Natural killer cell (primary cell): Measurements from ENCODE around the gene GUCY1A2. TPM values are rescaled to one million over a fixed set of nuclear protein-coding genes. Genes with fewer than 3 reads are reported as not detected.
"Not testable (repeated sequence)": the region's sequence is repeated elsewhere in the genome, so short reads cannot be mapped to it uniquely, and the experiment has no call there.

Experiments
- ATAC-seq, 3 donors: fragments of 150-1000 bp in 2 of 3; fragments of 200-7000 bp in 1 of 3; cut with Tn5 transposase; 1 replicate in 1 of 3; 2 replicates in 2 of 3; pipeline ENCODE4 v1.10.0; 2021; ENCODE audit warnings: mild to moderate bottlenecking in 2 of 3, moderate library complexity in 2 of 3
- DNase-seq, 2 donors: peaks; one replicate each; pipeline versions ENCODE4 v3.0.0 to v3.0.0-alpha.2; 2013 to 2021; ENCODE audit warnings: mixed read lengths in 1 of 2
- H3K27ac ChIP-seq: one replicate; pipeline ENCODE4 v1.5.1; 2013; ENCODE audit warnings: mild to moderate bottlenecking, low read length
- H3K27me3 ChIP-seq: one replicate; pipeline ENCODE4 v1.6.1; 2013; ENCODE audit warnings: low read length; ENCODE audit not compliant: control insufficient read depth, insufficient read depth
- H3K36me3 ChIP-seq: one replicate; pipeline ENCODE4 v1.6.1; 2013; ENCODE audit warnings: low read length; ENCODE audit not compliant: control insufficient read depth, insufficient read depth
- H3K4me1 ChIP-seq: one replicate; pipeline ENCODE4 v1.6.1; 2013; ENCODE audit warnings: low read length; ENCODE audit not compliant: control insufficient read depth, insufficient read depth
- H3K4me3 ChIP-seq: one replicate; pipeline ENCODE4 v1.5.1; 2013; ENCODE audit warnings: low read length
- H3K9me3 ChIP-seq: one replicate; pipeline ENCODE4 v1.6.1; 2013; ENCODE audit warnings: low read length; ENCODE audit not compliant: control insufficient read depth, insufficient read depth
- H3K27ac Mint-ChIP-seq, 2 donors: one replicate each; pipeline ENCODE4 v1.8.0; 2022; ENCODE audit warnings: mild to moderate bottlenecking in 2 of 2, mixed read lengths in 2 of 2, moderate library complexity in 1 of 2
- H3K27me3 Mint-ChIP-seq, 2 donors: one replicate each; pipeline ENCODE4 v1.8.0; 2022; ENCODE audit warnings: low read depth in 2 of 2, mixed read lengths in 2 of 2
- H3K36me3 Mint-ChIP-seq: one replicate; pipeline ENCODE4 v1.8.0; 2022; ENCODE audit warnings: mixed read lengths
- H3K4me1 Mint-ChIP-seq, 2 donors: one replicate each; pipeline ENCODE4 v1.8.0; 2022; ENCODE audit warnings: mixed read lengths in 2 of 2
- H3K4me3 Mint-ChIP-seq: one replicate; pipeline ENCODE4 v1.8.0; 2022; ENCODE audit warnings: mild to moderate bottlenecking, moderate library complexity, mixed read lengths
- H3K9me3 Mint-ChIP-seq, 2 donors: one replicate each; pipeline ENCODE4 v1.8.0; 2022; ENCODE audit warnings: mixed read lengths in 2 of 2
- WGBS: methylation state at CpG from one replicate; pipeline ENCODE4 v1.1.7; 2013; ENCODE audit warnings: missing lambda C conversion rate; ENCODE audit not compliant: insufficient coverage; 5-methylcytosine and 5-hydroxymethylcytosine counted together
- intact Hi-C: fragments of 100-400 bp; cut with micrococcal nuclease; formaldehyde crosslinking; loops from one replicate; pipeline ENCODE4 v1.14.2; 2022
- total RNA-seq, 4 donors: library from RNA; stranded (reverse); fragments of 120-200 nt in 1 of 4; gene quantifications; one replicate each; pipeline versions ENCODE4 v1.2.3 to v1.2.4, GENCODE V29; 2013 to 2022
- TF ChIP-seq, protein P1 (sequence below): fragments of 200-600 bp; IDR thresholded peaks from one replicate; pipeline ENCODE4 v1.8.0; 2022; ENCODE audit warnings: antibody characterized with exemption

GUCY1A2 gene
- total RNA-seq, 3 donors from 2014 or later (not counting 1 experiment from before 2014, with no cell fraction given): 0.15 TPM; not detected in 2

DNA sequence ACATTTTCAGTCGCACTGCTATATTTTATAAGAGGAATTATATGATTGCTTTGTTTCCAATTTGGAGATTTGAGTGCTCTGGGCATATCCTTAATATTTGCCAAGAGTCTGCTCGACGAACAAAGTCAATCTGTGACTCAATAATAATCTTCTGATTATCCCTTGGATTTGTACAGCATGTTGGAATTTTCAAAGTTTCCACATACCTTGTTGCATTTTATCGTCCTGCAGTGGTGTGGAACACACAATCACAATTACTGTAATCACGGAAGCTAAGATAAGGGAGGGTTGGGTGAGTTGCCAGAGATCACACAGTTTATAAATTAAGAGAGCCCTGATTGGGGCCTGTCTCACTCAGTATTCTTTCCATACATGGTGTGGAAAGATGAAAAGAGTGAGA lies 189.3 kb downstream of the GUCY1A2 start:
- H3K27ac ChIP-seq: no peak overlapping the region
- no peaks in the 10 kb centered on the region for H3K27me3 ChIP-seq
- Mint-ChIP-seq H3K4me3 (no peak overlapping the region), H3K4me1 (no peaks in the 10 kb centered on the region), H3K27ac (no peak overlapping the region), H3K36me3 (peaks cover 6% of the 10 kb centered on the region), H3K27me3 (no peaks in the 10 kb centered on the region), H3K9me3 (peaks cover 15 to 21% of the 10 kb centered on the region in 2 donors)
- WGBS: 95% methylated on average over 4 of the region's 5 CpGs
- H3K4me1 ChIP-seq: no peaks in the 10 kb centered on the region
- no peak for ATAC-seq
- no peaks in the 10 kb centered on the region for H3K36me3 ChIP-seq
- intact Hi-C loops: no loop called here
- no peaks in the 10 kb centered on the region for H3K9me3 ChIP-seq
- H3K4me3 ChIP-seq: no peak overlapping the region
- TF ChIP-seq, protein P1, sequence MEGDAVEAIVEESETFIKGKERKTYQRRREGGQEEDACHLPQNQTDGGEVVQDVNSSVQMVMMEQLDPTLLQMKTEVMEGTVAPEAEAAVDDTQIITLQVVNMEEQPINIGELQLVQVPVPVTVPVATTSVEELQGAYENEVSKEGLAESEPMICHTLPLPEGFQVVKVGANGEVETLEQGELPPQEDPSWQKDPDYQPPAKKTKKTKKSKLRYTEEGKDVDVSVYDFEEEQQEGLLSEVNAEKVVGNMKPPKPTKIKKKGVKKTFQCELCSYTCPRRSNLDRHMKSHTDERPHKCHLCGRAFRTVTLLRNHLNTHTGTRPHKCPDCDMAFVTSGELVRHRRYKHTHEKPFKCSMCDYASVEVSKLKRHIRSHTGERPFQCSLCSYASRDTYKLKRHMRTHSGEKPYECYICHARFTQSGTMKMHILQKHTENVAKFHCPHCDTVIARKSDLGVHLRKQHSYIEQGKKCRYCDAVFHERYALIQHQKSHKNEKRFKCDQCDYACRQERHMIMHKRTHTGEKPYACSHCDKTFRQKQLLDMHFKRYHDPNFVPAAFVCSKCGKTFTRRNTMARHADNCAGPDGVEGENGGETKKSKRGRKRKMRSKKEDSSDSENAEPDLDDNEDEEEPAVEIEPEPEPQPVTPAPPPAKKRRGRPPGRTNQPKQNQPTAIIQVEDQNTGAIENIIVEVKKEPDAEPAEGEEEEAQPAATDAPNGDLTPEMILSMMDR: no peak
- no peak for DNase-seq

DNA sequence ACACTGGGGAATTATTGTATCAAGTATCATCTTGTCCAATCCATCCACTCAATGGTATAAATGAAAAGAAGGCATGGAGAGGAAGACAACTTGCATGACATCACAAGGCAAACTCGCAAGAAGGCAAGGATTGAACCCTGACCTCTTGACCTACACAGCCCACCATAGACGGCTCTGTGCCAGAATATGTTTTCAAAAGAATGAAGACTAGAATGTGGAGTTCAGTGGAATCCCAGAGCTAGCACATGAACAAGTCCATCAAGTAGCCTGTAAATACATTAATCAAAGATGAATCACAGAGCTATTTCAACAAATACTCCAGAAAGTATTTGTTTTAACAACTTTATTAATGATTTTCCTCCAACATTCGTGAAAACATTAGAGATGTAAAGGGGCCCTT lies 189.7 kb downstream of the GUCY1A2 start:
- Mint-ChIP-seq H3K9me3 (peaks cover 16 to 21% of the 10 kb centered on the region in 2 donors), H3K27me3 (no peaks in the 10 kb centered on the region), H3K4me3 (no peak overlapping the region), H3K27ac (no peak overlapping the region), H3K4me1 (no peaks in the 10 kb centered on the region), H3K36me3 (peaks cover 9% of the 10 kb centered on the region)
- 90% methylated on average over 2 of the region's 3 CpGs for WGBS
- H3K27me3 ChIP-seq: no peaks in the 10 kb centered on the region
- TF ChIP-seq, protein P1: no peak
- H3K4me1 ChIP-seq: no peaks in the 10 kb centered on the region
- ATAC-seq: no peak
- no peak overlapping the region for H3K27ac ChIP-seq
- no peak overlapping the region for H3K4me3 ChIP-seq
- no peak for DNase-seq
- no peaks in the 10 kb centered on the region for H3K36me3 ChIP-seq
- H3K9me3 ChIP-seq: no peaks in the 10 kb centered on the region
- intact Hi-C loops: no loop called here

DNA sequence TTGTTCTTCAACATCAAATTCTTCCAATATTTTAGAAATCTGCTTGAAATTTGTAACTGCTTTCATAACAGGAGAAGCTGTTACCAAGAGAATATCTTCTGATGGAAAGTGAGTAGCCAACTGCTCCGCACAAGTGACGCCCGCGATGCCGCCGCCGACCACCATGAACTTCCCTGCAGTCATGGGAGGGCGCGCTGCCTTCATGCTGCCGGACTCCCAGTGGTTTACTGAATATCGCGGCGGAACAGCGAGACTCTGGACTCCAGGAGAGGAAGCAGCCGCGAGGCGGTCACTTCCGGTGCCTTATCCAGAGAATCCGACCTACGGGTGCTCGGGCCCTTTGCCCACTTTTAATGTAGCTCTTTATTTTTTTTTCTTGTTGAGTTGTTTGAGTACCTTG lies 190.6 kb downstream of the GUCY1A2 start:
- Histone ChIP-seq H3K4me3 (no peak overlapping the region), H3K9me3 (no peaks in the 10 kb centered on the region), H3K27me3 (no peaks in the 10 kb centered on the region), H3K36me3 (no peaks in the 10 kb centered on the region), H3K27ac (no peak overlapping the region), H3K4me1 (no peaks in the 10 kb centered on the region)
- peaks cover 20 to 21% of the 10 kb centered on the region in 2 donors for H3K9me3 Mint-ChIP-seq
- H3K4me3 Mint-ChIP-seq: no peak overlapping the region
- intact Hi-C loops: no loop called here
- TF ChIP-seq, protein P1: no peak
- no peak for DNase-seq
- ATAC-seq: no peak
- H3K27ac Mint-ChIP-seq: no peak overlapping the region
- H3K36me3 Mint-ChIP-seq: peaks cover 17% of the 10 kb centered on the region
- 97% methylated on average over 21 of the region's 21 CpGs for WGBS
- H3K4me1 Mint-ChIP-seq: no peaks in the 10 kb centered on the region
- H3K27me3 Mint-ChIP-seq: no peaks in the 10 kb centered on the region

DNA sequence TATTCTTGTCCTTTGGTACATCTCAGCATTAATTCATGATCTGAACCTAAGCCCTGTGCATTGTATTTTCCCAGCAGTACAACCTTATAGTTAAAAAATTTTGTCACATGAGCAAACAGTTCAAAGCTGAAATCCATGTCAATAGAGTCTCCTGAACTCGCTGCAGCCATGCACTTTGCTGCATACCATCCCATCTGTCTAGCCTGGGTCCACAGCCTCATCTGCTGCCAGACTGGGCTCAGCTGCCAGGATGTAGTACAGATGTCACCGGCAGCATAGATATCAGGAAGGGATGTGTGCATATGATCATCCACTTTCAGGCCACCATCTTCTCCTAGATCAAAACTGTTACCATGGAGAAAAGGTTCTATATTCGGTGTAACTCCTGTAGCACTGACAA lies 191.7 kb downstream of the GUCY1A2 start:
- H3K9me3 Mint-ChIP-seq: peaks cover 19 to 24% of the 10 kb centered on the region in 2 donors
- H3K4me1 ChIP-seq, H3K4me1 Mint-ChIP-seq, H3K4me3 ChIP-seq, H3K27me3 ChIP-seq, H3K9me3 ChIP-seq, intact Hi-C loops, ATAC-seq, H3K4me3 Mint-ChIP-seq, H3K27me3 Mint-ChIP-seq, H3K36me3 ChIP-seq, DNase-seq, H3K27ac Mint-ChIP-seq, H3K27ac ChIP-seq: not testable (repeated sequence)
- H3K36me3 Mint-ChIP-seq: peaks cover 17% of the 10 kb centered on the region
- WGBS: 76% methylated on average over 2 of the region's 3 CpGs
